MM.1S (cell line): ENCODE measurements around the gene SYT9.

Source experiments
- CTCF ChIP-seq: fragments of 300-600 bp; sonication (generic); IDR thresholded peaks from 2 replicates; pipeline ENCODE4 v1.5.1; 2016; ENCODE audit warnings: antibody characterized with exemption, low read length, mixed read lengths
- EZH2 ChIP-seq: fragments of 300-600 bp; sonication (generic); optimal IDR thresholded peaks from 2 replicates; pipeline ENCODE3; 2017; ENCODE audit warnings: low read depth, mild to moderate bottlenecking, antibody characterized with exemption, low read length, mixed read lengths
- EZH2phosphoT487 ChIP-seq: fragments of 300-600 bp; sonication (generic); IDR thresholded peaks from 2 replicates; pipeline ENCODE4 v1.6.1; 2018; ENCODE audit warnings: antibody characterized with exemption, low read length

- TF ChIP-seq EZH2phosphoT487 = no peak
- TF ChIP-seq CTCF = no peak
- TF ChIP-seq EZH2 = no peak
Measured at GRCh38 chr11:7268758-7269157, 17.1 kb downstream of the SYT9 start.
